Measurements from ENCODE around the gene TTC6.

DNA sequence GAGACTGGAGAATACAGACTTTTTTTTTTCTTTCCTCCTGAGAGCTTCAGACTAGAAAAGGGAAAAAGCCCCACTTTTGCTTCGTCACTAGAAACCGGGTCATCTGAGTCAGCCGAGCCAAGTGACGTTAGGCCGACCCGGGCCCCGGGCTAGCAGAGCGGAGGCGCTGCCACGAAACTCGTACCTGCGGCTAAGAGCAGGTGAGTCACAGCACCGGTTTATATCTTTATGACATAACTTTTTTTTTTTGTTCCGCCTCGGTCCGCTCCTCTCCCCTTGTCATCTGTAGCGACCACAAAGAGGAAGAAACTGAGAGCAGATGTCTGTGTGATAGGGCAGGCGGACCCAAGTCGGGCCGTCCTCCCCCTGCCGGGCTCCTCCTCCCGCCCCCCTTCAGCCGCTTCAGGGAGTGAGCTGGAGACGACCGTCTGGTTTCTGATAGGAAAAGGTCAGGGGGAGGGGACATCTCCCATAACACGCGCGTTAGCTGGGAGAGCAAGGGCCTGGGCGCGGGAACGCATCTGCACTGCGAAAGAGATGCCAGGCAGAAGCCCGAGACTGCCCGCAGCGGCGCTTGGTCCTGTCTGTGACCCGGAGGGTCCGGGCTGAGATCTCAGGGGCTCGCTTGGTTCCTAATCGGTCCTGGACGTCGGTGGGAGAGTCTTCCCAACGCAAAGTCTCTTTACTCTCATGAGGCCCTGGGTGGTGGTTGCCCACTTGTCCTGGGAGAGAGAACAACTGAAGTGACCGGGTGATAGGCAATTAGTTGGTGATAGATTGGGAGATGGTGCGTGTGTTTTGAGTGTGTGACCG is 586 bp downstream of the TTC6 start:
- TF ChIP-seq, protein P1, sequence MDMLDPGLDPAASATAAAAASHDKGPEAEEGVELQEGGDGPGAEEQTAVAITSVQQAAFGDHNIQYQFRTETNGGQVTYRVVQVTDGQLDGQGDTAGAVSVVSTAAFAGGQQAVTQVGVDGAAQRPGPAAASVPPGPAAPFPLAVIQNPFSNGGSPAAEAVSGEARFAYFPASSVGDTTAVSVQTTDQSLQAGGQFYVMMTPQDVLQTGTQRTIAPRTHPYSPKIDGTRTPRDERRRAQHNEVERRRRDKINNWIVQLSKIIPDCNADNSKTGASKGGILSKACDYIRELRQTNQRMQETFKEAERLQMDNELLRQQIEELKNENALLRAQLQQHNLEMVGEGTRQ (IDR thresholded peaks at IDR 0.05; ENCODE audit: low read depth, low read length) = no peak
- TF ChIP-seq RCOR1 (IDR thresholded peaks at IDR 0.05; ENCODE audit: insufficient replicate concordance, low read length) (no peak), SMC3 (IDR thresholded peaks at IDR 0.05; ENCODE audit: low read depth, low read length) (no peak), MXI1 (IDR thresholded peaks at IDR 0.05; ENCODE audit: borderline replicate concordance, low read depth, low read length) (no peak), RAD21 (IDR thresholded peaks at IDR 0.05; ENCODE audit: low read length) (no peak), POLR2A (IDR thresholded peaks at IDR 0.05; ENCODE audit: low read depth, low read length) (no peak)
- TF ChIP-seq, protein P2, sequence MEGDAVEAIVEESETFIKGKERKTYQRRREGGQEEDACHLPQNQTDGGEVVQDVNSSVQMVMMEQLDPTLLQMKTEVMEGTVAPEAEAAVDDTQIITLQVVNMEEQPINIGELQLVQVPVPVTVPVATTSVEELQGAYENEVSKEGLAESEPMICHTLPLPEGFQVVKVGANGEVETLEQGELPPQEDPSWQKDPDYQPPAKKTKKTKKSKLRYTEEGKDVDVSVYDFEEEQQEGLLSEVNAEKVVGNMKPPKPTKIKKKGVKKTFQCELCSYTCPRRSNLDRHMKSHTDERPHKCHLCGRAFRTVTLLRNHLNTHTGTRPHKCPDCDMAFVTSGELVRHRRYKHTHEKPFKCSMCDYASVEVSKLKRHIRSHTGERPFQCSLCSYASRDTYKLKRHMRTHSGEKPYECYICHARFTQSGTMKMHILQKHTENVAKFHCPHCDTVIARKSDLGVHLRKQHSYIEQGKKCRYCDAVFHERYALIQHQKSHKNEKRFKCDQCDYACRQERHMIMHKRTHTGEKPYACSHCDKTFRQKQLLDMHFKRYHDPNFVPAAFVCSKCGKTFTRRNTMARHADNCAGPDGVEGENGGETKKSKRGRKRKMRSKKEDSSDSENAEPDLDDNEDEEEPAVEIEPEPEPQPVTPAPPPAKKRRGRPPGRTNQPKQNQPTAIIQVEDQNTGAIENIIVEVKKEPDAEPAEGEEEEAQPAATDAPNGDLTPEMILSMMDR (conservative IDR thresholded peaks at IDR 0.05; ENCODE audit: low read depth, low read length) = no peak

Data from IMR-90 (cell line).